NCI-H1105 treated with DMSO at 0.1 percent for 48 hours (cell line): ENCODE data around the gene ZNF224.

Experiments
- DNase-seq: peaks from one replicate; lab custom pipeline; 2025; lab: John Stamatoyannopoulos, UW

ZNF224 gene

GRCh38 chr19:44131955-44132354, 37.8 kb downstream of the ZNF224 start:
- DNase-seq = no peak

GRCh38 chr19:44141191-44142058, 47.3 kb downstream of the ZNF224 start, which contains the start of gene ZNF234:
ZNF234 (plus strand) TSS chr19:44141554; CDS start chr19:44144633, 3,079 bp downstream.
- DNase-seq = no peak

GRCh38 chr19:44142059-44142433, 47.9 kb downstream of the ZNF224 start:
- no peak for DNase-seq

GRCh38 chr19:44149776-44150175, 55.6 kb downstream of the ZNF224 start:
- DNase-seq = no peak

GRCh38 chr19:44151491-44151890, 57.3 kb downstream of the ZNF224 start:
- no peak for DNase-seq

- no peak for DNase-seq
These were observed 62.3 kb downstream of the ZNF224 start for GRCh38 chr19:44156475-44156874.
